AG04449 (cell line): ENCODE measurements around the gene RAC2.

ENCODE experiments used
- CTCF ChIA-PET: fragments of 350-600 bp; formaldehyde crosslinking; extraction: SDS; loops from one replicate; lab custom pipeline; 2021; ENCODE audit warnings: antibody characterized with exemption; lab: Yijun Ruan, JAX
- POLR2A ChIA-PET: fragments of 400-600, 350-600 bp; formaldehyde crosslinking; extraction: SDS; loops from one replicate; lab custom pipeline; 2020; ENCODE audit warnings: antibody characterized with exemption, inconsistent platforms; lab: Yijun Ruan, JAX
- DNase-seq: peaks from one replicate; pipeline ENCODE4 v3.0.0-alpha.2; 2010; ENCODE audit warnings: low read depth, low spot score
- H3K4me3 ChIP-seq: 2 replicates; pipeline ENCODE4 v1.5.1; 2011; ENCODE audit warnings: low read depth, mild to moderate bottlenecking, control low read depth, low read length
- TF ChIP-seq, protein P1 (sequence below): IDR thresholded peaks from one replicate; pipeline ENCODE4 v1.5.1; 2011; ENCODE audit warnings: mild to moderate bottlenecking, moderate library complexity, low read length, control low read depth, inconsistent platforms; ENCODE audit not compliant: insufficient read depth; ENCODE audit errors: missing control alignments

Gene RAC2

DNA sequence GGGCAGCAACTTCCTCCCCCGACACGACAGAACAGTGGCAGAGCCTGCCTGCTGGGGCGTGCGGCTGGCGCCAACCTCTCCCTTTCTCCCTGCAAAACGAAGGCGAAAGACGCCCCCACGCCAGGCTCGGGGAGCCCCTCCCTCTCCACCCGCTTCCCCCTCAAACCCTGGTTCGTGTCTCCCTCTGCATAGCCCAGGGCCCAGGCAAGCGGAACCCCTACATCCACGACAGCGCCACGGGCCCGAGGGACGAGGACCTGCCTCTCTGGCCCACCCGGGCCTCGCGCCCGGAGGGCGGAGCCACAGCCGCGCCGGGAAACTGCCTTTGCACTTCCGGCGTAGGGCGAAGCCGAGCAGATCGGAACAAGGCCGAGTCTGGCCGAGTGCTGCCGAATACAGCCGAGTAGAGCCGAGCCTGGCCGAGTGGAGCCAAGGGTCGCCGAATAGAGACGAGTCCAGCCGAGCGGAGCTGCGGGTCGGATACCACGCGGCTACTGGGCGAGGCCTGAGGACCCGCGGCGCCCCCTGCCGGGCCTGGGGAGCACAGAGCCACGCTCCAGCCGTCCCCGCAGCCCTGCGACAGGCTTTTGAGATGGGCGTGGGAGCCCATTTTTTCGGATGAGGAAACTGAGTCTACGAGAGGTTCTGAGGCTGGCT lies 44.8 kb downstream of the RAC2 start:
- peak; percentile 76 for DNase-seq
- TF ChIP-seq, protein P1, sequence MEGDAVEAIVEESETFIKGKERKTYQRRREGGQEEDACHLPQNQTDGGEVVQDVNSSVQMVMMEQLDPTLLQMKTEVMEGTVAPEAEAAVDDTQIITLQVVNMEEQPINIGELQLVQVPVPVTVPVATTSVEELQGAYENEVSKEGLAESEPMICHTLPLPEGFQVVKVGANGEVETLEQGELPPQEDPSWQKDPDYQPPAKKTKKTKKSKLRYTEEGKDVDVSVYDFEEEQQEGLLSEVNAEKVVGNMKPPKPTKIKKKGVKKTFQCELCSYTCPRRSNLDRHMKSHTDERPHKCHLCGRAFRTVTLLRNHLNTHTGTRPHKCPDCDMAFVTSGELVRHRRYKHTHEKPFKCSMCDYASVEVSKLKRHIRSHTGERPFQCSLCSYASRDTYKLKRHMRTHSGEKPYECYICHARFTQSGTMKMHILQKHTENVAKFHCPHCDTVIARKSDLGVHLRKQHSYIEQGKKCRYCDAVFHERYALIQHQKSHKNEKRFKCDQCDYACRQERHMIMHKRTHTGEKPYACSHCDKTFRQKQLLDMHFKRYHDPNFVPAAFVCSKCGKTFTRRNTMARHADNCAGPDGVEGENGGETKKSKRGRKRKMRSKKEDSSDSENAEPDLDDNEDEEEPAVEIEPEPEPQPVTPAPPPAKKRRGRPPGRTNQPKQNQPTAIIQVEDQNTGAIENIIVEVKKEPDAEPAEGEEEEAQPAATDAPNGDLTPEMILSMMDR = peak; percentile 99
- ChIA-PET CTCF (interaction anchor here (0.6 to 8.0 kb wide), 64 partner anchors 10 to 616 kb away, joined by 3 to 199 read pairs (median 5); partner anchors contain the start of genes C1QTNF6, RAC2 and SSTR3), POLR2A (interaction anchor here (0.7 to 1.4 kb wide), 4 partner anchors 12 to 148 kb away, joined by 3 to 4 read pairs (median 3); partner anchors contain the start of gene KCTD17)
- H3K4me3 ChIP-seq = peak overlapping the region; percentile 78

GRCh38 chr22:37198258-37199102 lies 45.6 kb downstream of the RAC2 start:
- DNase-seq = no peak
- TF ChIP-seq, protein P1 = peak; percentile 72
- ChIA-PET POLR2A (interaction anchor here (1.4 kb wide), 1 partner anchor 22 kb away, joined by 3 read pairs; no protein-coding TSS in a partner anchor), CTCF (interaction anchor here (0.6 to 8.0 kb wide), 56 partner anchors 9 to 416 kb away, joined by 3 to 199 read pairs (median 5); partner anchors contain the start of genes C1QTNF6, MPST, RAC2 and SSTR3)
- peak overlapping the region; percentile 78 for H3K4me3 ChIP-seq

GRCh38 chr22:37197451-37198257 lies 46.4 kb downstream of the RAC2 start:
- TF ChIP-seq, protein P1 = no peak
- DNase-seq = no peak
- CTCF ChIA-PET = interaction anchor here (0.5 to 8.0 kb wide), 24 partner anchors 9 to 415 kb away, joined by 3 to 199 read pairs (median 5); partner anchors contain the start of genes C1QTNF6, MPST, RAC2 and TST
- POLR2A ChIA-PET = no interaction called here
- H3K4me3 ChIP-seq = no peak overlapping the region

- DNase-seq = peak; percentile 41
- ChIA-PET POLR2A (no interaction called here), CTCF (interaction anchor here (0.5 to 8.0 kb wide), 17 partner anchors 8 to 178 kb away, joined by 3 to 199 read pairs (median 6); partner anchors contain the start of genes C1QTNF6, MPST, RAC2 and TST)
- TF ChIP-seq, protein P1 = no peak
- no peak overlapping the region for H3K4me3 ChIP-seq
Observed at GRCh38 chr22:37196539-37197450, 47.3 kb downstream of the RAC2 start.

DNA sequence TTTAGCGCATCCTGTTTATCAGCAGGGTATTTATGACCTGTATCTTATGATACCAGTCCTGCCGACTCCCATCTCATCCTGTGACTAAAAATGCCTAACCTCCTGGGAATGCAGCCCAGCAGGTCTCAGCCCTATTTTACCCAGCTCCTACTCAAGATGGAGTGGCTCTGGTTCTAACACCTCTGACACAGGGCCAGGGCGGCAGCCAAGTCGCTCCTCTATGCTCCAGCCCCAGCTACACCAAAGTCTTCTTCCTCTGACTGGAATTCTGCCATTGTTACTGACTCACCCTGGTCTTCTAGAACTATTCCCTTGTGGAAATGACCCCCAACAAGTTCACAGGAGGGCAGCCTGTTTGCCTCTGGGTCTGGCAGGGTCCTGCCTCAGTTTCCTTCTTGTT lies 48.1 kb downstream of the RAC2 start:
- CTCF ChIA-PET = interaction anchor here (5.6 to 8.0 kb wide), 2 partner anchors 21 to 32 kb away, joined by 144 to 199 read pairs; no protein-coding TSS in a partner anchor
- POLR2A ChIA-PET = no interaction called here
- TF ChIP-seq, protein P1 = no peak
- DNase-seq = no peak
- no peak overlapping the region for H3K4me3 ChIP-seq
